Measurements from ENCODE around the gene P2RY6.

Gene P2RY6

GRCh38 chr11:73295996-73296318 lies 23.8 kb downstream of the P2RY6 start:
- in situ Hi-C loops (cut with MboI; ENCODE audit: low pct_unique_long_range_greater_than_20kb, low sequenced_read_pairs, unreplicated experiment) = no loop called here
- TF ChIP-seq, protein P1, sequence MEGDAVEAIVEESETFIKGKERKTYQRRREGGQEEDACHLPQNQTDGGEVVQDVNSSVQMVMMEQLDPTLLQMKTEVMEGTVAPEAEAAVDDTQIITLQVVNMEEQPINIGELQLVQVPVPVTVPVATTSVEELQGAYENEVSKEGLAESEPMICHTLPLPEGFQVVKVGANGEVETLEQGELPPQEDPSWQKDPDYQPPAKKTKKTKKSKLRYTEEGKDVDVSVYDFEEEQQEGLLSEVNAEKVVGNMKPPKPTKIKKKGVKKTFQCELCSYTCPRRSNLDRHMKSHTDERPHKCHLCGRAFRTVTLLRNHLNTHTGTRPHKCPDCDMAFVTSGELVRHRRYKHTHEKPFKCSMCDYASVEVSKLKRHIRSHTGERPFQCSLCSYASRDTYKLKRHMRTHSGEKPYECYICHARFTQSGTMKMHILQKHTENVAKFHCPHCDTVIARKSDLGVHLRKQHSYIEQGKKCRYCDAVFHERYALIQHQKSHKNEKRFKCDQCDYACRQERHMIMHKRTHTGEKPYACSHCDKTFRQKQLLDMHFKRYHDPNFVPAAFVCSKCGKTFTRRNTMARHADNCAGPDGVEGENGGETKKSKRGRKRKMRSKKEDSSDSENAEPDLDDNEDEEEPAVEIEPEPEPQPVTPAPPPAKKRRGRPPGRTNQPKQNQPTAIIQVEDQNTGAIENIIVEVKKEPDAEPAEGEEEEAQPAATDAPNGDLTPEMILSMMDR (IDR thresholded peaks at IDR 0.05; ENCODE audit: extremely low read depth, insufficient read depth, missing control alignments) = no peak

GRCh38 chr11:73296501-73297230 lies 24.5 kb downstream of the P2RY6 start:
- TF ChIP-seq, protein P1 (IDR thresholded peaks at IDR 0.05; ENCODE audit: extremely low read depth, insufficient read depth, missing control alignments) = no peak
- in situ Hi-C loops (cut with MboI; ENCODE audit: low pct_unique_long_range_greater_than_20kb, low sequenced_read_pairs, unreplicated experiment) = no loop called here
- DNase-seq (ENCODE audit: low spot score) = no peak

More at GRCh38 chr11:73295996-73296318, 23.8 kb downstream of the P2RY6 start:
- DNase-seq (ENCODE audit: low spot score) = no peak

DNA sequence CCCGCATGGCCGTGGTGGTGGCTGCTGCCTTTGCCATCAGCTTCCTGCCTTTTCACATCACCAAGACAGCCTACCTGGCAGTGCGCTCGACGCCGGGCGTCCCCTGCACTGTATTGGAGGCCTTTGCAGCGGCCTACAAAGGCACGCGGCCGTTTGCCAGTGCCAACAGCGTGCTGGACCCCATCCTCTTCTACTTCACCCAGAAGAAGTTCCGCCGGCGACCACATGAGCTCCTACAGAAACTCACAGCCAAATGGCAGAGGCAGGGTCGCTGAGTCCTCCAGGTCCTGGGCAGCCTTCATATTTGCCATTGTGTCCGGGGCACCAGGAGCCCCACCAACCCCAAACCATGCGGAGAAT lies 25.1 kb downstream of the P2RY6 start:
- no peak for DNase-seq (ENCODE audit: low spot score)
- TF ChIP-seq, protein P1 (IDR thresholded peaks at IDR 0.05; ENCODE audit: extremely low read depth, insufficient read depth, missing control alignments) = no peak
- in situ Hi-C loops (cut with MboI; ENCODE audit: low pct_unique_long_range_greater_than_20kb, low sequenced_read_pairs, unreplicated experiment) = no loop called here

DNA sequence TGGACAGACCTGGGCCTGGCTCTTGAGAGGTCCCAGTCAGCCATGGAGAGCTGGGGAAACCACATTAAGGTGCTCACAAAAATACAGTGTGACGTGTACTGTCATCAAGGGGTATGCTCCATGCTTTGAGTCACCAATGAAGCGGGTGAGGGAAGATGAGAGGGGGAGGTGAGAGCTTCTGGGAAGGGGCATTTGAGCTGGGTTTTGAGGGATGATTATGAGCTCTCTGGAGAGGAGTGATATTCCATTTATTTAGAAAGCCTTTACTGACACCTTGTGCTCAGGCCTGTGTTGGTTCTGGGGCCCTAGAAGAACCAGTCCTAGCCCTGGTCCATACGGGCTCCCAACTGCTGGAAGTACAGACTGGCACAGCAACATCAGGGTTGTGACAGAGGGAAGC lies 25.6 kb downstream of the P2RY6 start:
- in situ Hi-C loops (cut with MboI; ENCODE audit: low pct_unique_long_range_greater_than_20kb, low sequenced_read_pairs, unreplicated experiment) = no loop called here
- no peak for DNase-seq (ENCODE audit: low spot score)
- TF ChIP-seq, protein P1 (IDR thresholded peaks at IDR 0.05; ENCODE audit: extremely low read depth, insufficient read depth, missing control alignments) = no peak

DNA sequence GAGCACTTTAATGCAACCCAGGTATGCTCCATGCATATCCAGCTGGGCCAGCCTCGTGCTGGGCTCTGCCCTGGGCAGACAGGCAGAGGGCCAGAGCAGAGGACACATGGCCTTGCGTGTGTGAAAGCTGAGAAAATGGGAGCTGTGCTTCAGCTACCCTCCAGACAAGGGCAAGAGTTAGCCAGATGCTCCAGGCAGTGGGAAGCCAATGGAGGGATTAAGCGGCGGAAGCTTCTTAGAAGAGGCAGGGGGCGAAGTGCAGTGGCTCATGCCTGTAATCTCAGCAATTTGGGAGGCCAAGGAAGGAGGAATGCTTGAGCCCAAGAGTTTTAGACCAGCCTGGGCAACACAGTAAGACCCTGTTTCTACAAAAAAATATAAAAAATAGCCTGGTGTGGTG lies 26.1 kb downstream of the P2RY6 start:
- in situ Hi-C loops (cut with MboI; ENCODE audit: low pct_unique_long_range_greater_than_20kb, low sequenced_read_pairs, unreplicated experiment) = no loop called here
- TF ChIP-seq, protein P1 (IDR thresholded peaks at IDR 0.05; ENCODE audit: extremely low read depth, insufficient read depth, missing control alignments) = no peak
- DNase-seq (ENCODE audit: low spot score) = no peak

- TF ChIP-seq, protein P1 (IDR thresholded peaks at IDR 0.05; ENCODE audit: extremely low read depth, insufficient read depth, missing control alignments) = no peak
- in situ Hi-C loops (cut with MboI; ENCODE audit: low pct_unique_long_range_greater_than_20kb, low sequenced_read_pairs, unreplicated experiment) = no loop called here
- DNase-seq (ENCODE audit: low spot score) = no peak
Measured at GRCh38 chr11:73299751-73300150, 27.6 kb downstream of the P2RY6 start.

Data from GM13977 (cell line).